Gastrocnemius medialis (tissue), 4 donors: Measurements from ENCODE around the gene PVRIG.

ENCODE experiments used
- POLR2A ChIP-seq, 2 donors: fragments of 450-650 bp; IDR thresholded peaks; one replicate each; pipeline ENCODE4 v1.6.1; 2017; ENCODE audit warnings: antibody characterized with exemption in 2 of 2, mild to moderate bottlenecking in 2 of 2, moderate library complexity in 2 of 2
- TF ChIP-seq, protein P1 (sequence below), 5 experiments: fragments of 450-650 bp in 3 of 5; fragments of 200-600 bp in 2 of 5; sonication (generic) in 2 of 5; IDR thresholded peaks in 4 of 5; conservative IDR thresholded peaks in 1 of 5; 1 replicate in 4 of 5; 2 replicates in 1 of 5; pipeline ENCODE4 v1.5.1; 2016 to 2019; ENCODE audit warnings: antibody characterized with exemption in 5 of 5, mild to moderate bottlenecking in 3 of 5, moderate library complexity in 3 of 5

DNA sequence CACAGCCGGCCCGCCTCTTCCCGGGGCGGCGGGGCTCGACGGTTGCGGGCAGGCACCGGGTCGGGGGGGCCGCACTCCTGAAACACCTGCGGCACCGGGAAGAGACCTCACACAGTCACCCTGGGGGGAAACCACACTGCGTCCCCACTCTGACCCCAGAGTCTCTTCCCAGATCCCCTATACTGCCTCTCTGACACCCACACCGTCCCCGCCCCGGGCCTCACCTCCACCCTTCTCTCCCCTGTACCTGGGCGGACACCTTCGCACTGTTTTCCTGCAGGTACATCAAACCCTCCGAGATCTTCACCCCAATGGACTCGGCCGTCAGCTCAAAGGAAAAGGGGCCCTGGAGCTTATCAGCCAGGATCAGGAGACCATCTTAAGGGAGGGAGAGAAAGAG is 47.9 kb upstream of the PVRIG start:
- TF ChIP-seq, protein P1, sequence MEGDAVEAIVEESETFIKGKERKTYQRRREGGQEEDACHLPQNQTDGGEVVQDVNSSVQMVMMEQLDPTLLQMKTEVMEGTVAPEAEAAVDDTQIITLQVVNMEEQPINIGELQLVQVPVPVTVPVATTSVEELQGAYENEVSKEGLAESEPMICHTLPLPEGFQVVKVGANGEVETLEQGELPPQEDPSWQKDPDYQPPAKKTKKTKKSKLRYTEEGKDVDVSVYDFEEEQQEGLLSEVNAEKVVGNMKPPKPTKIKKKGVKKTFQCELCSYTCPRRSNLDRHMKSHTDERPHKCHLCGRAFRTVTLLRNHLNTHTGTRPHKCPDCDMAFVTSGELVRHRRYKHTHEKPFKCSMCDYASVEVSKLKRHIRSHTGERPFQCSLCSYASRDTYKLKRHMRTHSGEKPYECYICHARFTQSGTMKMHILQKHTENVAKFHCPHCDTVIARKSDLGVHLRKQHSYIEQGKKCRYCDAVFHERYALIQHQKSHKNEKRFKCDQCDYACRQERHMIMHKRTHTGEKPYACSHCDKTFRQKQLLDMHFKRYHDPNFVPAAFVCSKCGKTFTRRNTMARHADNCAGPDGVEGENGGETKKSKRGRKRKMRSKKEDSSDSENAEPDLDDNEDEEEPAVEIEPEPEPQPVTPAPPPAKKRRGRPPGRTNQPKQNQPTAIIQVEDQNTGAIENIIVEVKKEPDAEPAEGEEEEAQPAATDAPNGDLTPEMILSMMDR (IDR thresholded peaks at IDR 0.05 in 4 of 5, conservative IDR thresholded peaks at IDR 0.05 in 1 of 5), result no peak
- no peak for TF ChIP-seq POLR2A (IDR thresholded peaks at IDR 0.05)
